ENCODE measurements around the gene FAM221B. TPM values are rescaled to one million over a fixed set of nuclear protein-coding genes. Genes with fewer than 3 reads are reported as not detected.

Gene FAM221B
- under 0.01 TPM for total RNA-seq
- polyA plus RNA-seq, result 0.05 TPM
- long read RNA-seq, donor 1, result 0 reads
- long read RNA-seq, donor 2, result 0 reads
- long read RNA-seq, donor 3, result 0 reads
- long read RNA-seq, donor 4, result 0 reads
- long read RNA-seq, donor 5, result 0 reads
- long read RNA-seq, donor 6, result 0 reads
- long read RNA-seq, donor 7, result 0 reads
- long read RNA-seq, donor 8, result 0 reads
- long read RNA-seq, donor 9, result 0 reads
- long read RNA-seq, donor 10, result 0 reads

- H3K36me3 ChIP-seq (ENCODE audit: control insufficient read depth in 2 of 2, insufficient read depth in 2 of 2, low read length in 1 of 2), result no peaks in the 10 kb centered on the region
- H3K4me3 ChIP-seq (ENCODE audit: low read length in 2 of 2), result peak within 1 kb of the TSS; percentile 60 to 68
- no peaks in the 10 kb centered on the region for H3K27me3 ChIP-seq (ENCODE audit: control insufficient read depth in 2 of 2, insufficient read depth in 1 of 2, low read length in 1 of 2)
- no peaks in the 10 kb centered on the region for H3K9me3 ChIP-seq (ENCODE audit: control insufficient read depth in 2 of 2, insufficient read depth in 1 of 2, low read length in 1 of 2)
- no peak for DNase-seq (ENCODE audit: low read depth in 6 of 9, low spot score in 9 of 9)
- H3K27ac ChIP-seq (ENCODE audit: low read depth in 1 of 2, low read length in 1 of 2), result peak within 1 kb of the TSS; percentile 66 to 72
- WGBS, result 1% methylated on average over 21 of the region's 21 CpGs
- H3K4me1 ChIP-seq (ENCODE audit: control insufficient read depth in 2 of 2, insufficient read depth in 2 of 2, low read length in 2 of 2), result peaks cover 10 to 29% of the 10 kb centered on the region in 2 donors
Measured at GRCh38 chr9:35828716-35829083, at the start of gene FAM221B. Gene FAM221B, minus strand, starts transcription at chr9:35828732. Its CDS starts 2,571 bp downstream, at chr9:35826161.

GRCh38 chr9:35872505-35872904 lies 44.0 kb upstream of the FAM221B start:
- H3K4me1 ChIP-seq (ENCODE audit: control insufficient read depth in 2 of 2, insufficient read depth in 2 of 2, low read length in 2 of 2), result no peaks in the 10 kb centered on the region
- no peak overlapping the region for H3K4me3 ChIP-seq (ENCODE audit: low read length in 2 of 2)
- WGBS, result 76% methylated on average over 3 of the region's 3 CpGs
- no peak overlapping the region for H3K27ac ChIP-seq (ENCODE audit: low read depth in 1 of 2, low read length in 1 of 2)
- H3K36me3 ChIP-seq (ENCODE audit: control insufficient read depth in 2 of 2, insufficient read depth in 2 of 2, low read length in 1 of 2), result no peaks in the 10 kb centered on the region
- no peaks in the 10 kb centered on the region for H3K9me3 ChIP-seq (ENCODE audit: control insufficient read depth in 2 of 2, insufficient read depth in 1 of 2, low read length in 1 of 2)
- H3K27me3 ChIP-seq (ENCODE audit: control insufficient read depth in 2 of 2, insufficient read depth in 1 of 2, low read length in 1 of 2), result no peaks in the 10 kb centered on the region
- DNase-seq (ENCODE audit: low read depth in 6 of 9, low spot score in 9 of 9), result no peak

- 92% methylated on average over 3 of the region's 3 CpGs for WGBS
- no peak overlapping the region for H3K27ac ChIP-seq (ENCODE audit: low read depth in 1 of 2, low read length in 1 of 2)
- no peaks in the 10 kb centered on the region for H3K9me3 ChIP-seq (ENCODE audit: control insufficient read depth in 2 of 2, insufficient read depth in 1 of 2, low read length in 1 of 2)
- no peaks in the 10 kb centered on the region for H3K36me3 ChIP-seq (ENCODE audit: control insufficient read depth in 2 of 2, insufficient read depth in 2 of 2, low read length in 1 of 2)
- H3K4me3 ChIP-seq (ENCODE audit: low read length in 2 of 2), result no peak overlapping the region
- H3K4me1 ChIP-seq (ENCODE audit: control insufficient read depth in 2 of 2, insufficient read depth in 2 of 2, low read length in 2 of 2), result no peaks in the 10 kb centered on the region
- DNase-seq (ENCODE audit: low read depth in 6 of 9, low spot score in 9 of 9), result no peak
- H3K27me3 ChIP-seq (ENCODE audit: control insufficient read depth in 2 of 2, insufficient read depth in 1 of 2, low read length in 1 of 2), result no peaks in the 10 kb centered on the region
Measured at GRCh38 chr9:35871545-35871944, 43.0 kb upstream of the FAM221B start.

GRCh38 chr9:35870351-35870923 lies 41.9 kb upstream of the FAM221B start, which contains the start of gene OR13J1:
Gene OR13J1, minus strand, starts transcription at chr9:35870401. Its CDS starts 0 bp downstream, at chr9:35870401.
- 96% methylated on average over 8 of the region's 8 CpGs for WGBS
- H3K27me3 ChIP-seq (ENCODE audit: control insufficient read depth in 2 of 2, insufficient read depth in 1 of 2, low read length in 1 of 2), result no peaks in the 10 kb centered on the region
- no peak within 1 kb of the TSS for H3K27ac ChIP-seq (ENCODE audit: low read depth in 1 of 2, low read length in 1 of 2)
- no peaks in the 10 kb centered on the region for H3K4me1 ChIP-seq (ENCODE audit: control insufficient read depth in 2 of 2, insufficient read depth in 2 of 2, low read length in 2 of 2)
- H3K4me3 ChIP-seq (ENCODE audit: low read length in 2 of 2), result no peak within 1 kb of the TSS
- DNase-seq (ENCODE audit: low read depth in 6 of 9, low spot score in 9 of 9), result no peak
- H3K36me3 ChIP-seq (ENCODE audit: control insufficient read depth in 2 of 2, insufficient read depth in 2 of 2, low read length in 1 of 2), result no peaks in the 10 kb centered on the region
- H3K9me3 ChIP-seq (ENCODE audit: control insufficient read depth in 2 of 2, insufficient read depth in 1 of 2, low read length in 1 of 2), result no peaks in the 10 kb centered on the region

- Histone ChIP-seq H3K4me1 (ENCODE audit: control insufficient read depth in 2 of 2, insufficient read depth in 2 of 2, low read length in 2 of 2) (no peaks in the 10 kb centered on the region), H3K4me3 (ENCODE audit: low read length in 2 of 2) (no peak overlapping the region), H3K27me3 (ENCODE audit: control insufficient read depth in 2 of 2, insufficient read depth in 1 of 2, low read length in 1 of 2) (peaks cover 0 to under 1% of the 10 kb centered on the region in 2 donors), H3K27ac (ENCODE audit: low read depth in 1 of 2, low read length in 1 of 2) (no peak overlapping the region), H3K36me3 (ENCODE audit: control insufficient read depth in 2 of 2, insufficient read depth in 2 of 2, low read length in 1 of 2) (no peaks in the 10 kb centered on the region), H3K9me3 (ENCODE audit: control insufficient read depth in 2 of 2, insufficient read depth in 1 of 2, low read length in 1 of 2) (no peaks in the 10 kb centered on the region)
- 93% methylated on average over 19 of the region's 19 CpGs for WGBS
- no peak for DNase-seq (ENCODE audit: low read depth in 6 of 9, low spot score in 9 of 9)
Measured at GRCh38 chr9:35869621-35870216, 41.2 kb upstream of the FAM221B start.

- H3K27me3 ChIP-seq (ENCODE audit: control insufficient read depth in 2 of 2, insufficient read depth in 1 of 2, low read length in 1 of 2), result peaks cover 0 to 3% of the 10 kb centered on the region in 2 donors
- WGBS, result 92% methylated on average over 2 of the region's 2 CpGs
Measured at GRCh38 chr9:35868933-35869332, 40.4 kb upstream of the FAM221B start.

GRCh38 chr9:35867538-35867937 lies 39.0 kb upstream of the FAM221B start:
- no peak overlapping the region for H3K27ac ChIP-seq (ENCODE audit: low read depth in 1 of 2, low read length in 1 of 2)
- H3K4me3 ChIP-seq (ENCODE audit: low read length in 2 of 2), result no peak overlapping the region
- H3K27me3 ChIP-seq (ENCODE audit: control insufficient read depth in 2 of 2, insufficient read depth in 1 of 2, low read length in 1 of 2), result peaks cover 0 to 6% of the 10 kb centered on the region in 2 donors
- 94% methylated on average over 4 of the region's 4 CpGs for WGBS
- no peaks in the 10 kb centered on the region for H3K36me3 ChIP-seq (ENCODE audit: control insufficient read depth in 2 of 2, insufficient read depth in 2 of 2, low read length in 1 of 2)
- no peaks in the 10 kb centered on the region for H3K4me1 ChIP-seq (ENCODE audit: control insufficient read depth in 2 of 2, insufficient read depth in 2 of 2, low read length in 2 of 2)
- DNase-seq (ENCODE audit: low read depth in 6 of 9, low spot score in 9 of 9), result no peak
- H3K9me3 ChIP-seq (ENCODE audit: control insufficient read depth in 2 of 2, insufficient read depth in 1 of 2, low read length in 1 of 2), result no peaks in the 10 kb centered on the region

More at GRCh38 chr9:35868933-35869332, 40.4 kb upstream of the FAM221B start:
- H3K9me3 ChIP-seq (ENCODE audit: control insufficient read depth in 2 of 2, insufficient read depth in 1 of 2, low read length in 1 of 2), result no peaks in the 10 kb centered on the region
- DNase-seq (ENCODE audit: low read depth in 6 of 9, low spot score in 9 of 9), result no peak
- H3K27ac ChIP-seq (ENCODE audit: low read depth in 1 of 2, low read length in 1 of 2), result no peak overlapping the region
- H3K4me3 ChIP-seq (ENCODE audit: low read length in 2 of 2), result no peak overlapping the region
- no peaks in the 10 kb centered on the region for H3K36me3 ChIP-seq (ENCODE audit: control insufficient read depth in 2 of 2, insufficient read depth in 2 of 2, low read length in 1 of 2)
- H3K4me1 ChIP-seq (ENCODE audit: control insufficient read depth in 2 of 2, insufficient read depth in 2 of 2, low read length in 2 of 2), result no peaks in the 10 kb centered on the region

- Histone ChIP-seq H3K27ac (ENCODE audit: low read depth in 1 of 2, low read length in 1 of 2) (no peak overlapping the region), H3K4me1 (ENCODE audit: control insufficient read depth in 2 of 2, insufficient read depth in 2 of 2, low read length in 2 of 2) (no peaks in the 10 kb centered on the region), H3K36me3 (ENCODE audit: control insufficient read depth in 2 of 2, insufficient read depth in 2 of 2, low read length in 1 of 2) (no peaks in the 10 kb centered on the region), H3K4me3 (ENCODE audit: low read length in 2 of 2) (no peak overlapping the region), H3K27me3 (ENCODE audit: control insufficient read depth in 2 of 2, insufficient read depth in 1 of 2, low read length in 1 of 2) (peaks cover 0 to 16% of the 10 kb centered on the region in 2 donors), H3K9me3 (ENCODE audit: control insufficient read depth in 2 of 2, insufficient read depth in 1 of 2, low read length in 1 of 2) (no peaks in the 10 kb centered on the region)
- DNase-seq (ENCODE audit: low read depth in 6 of 9, low spot score in 9 of 9), result no peak
- 98% methylated on average over 8 of the region's 8 CpGs for WGBS
Measured at GRCh38 chr9:35864695-35865255, 36.2 kb upstream of the FAM221B start.

- Histone ChIP-seq H3K4me1 (ENCODE audit: control insufficient read depth in 2 of 2, insufficient read depth in 2 of 2, low read length in 2 of 2) (no peaks in the 10 kb centered on the region), H3K9me3 (ENCODE audit: control insufficient read depth in 2 of 2, insufficient read depth in 1 of 2, low read length in 1 of 2) (no peaks in the 10 kb centered on the region), H3K36me3 (ENCODE audit: control insufficient read depth in 2 of 2, insufficient read depth in 2 of 2, low read length in 1 of 2) (no peaks in the 10 kb centered on the region), H3K4me3 (ENCODE audit: low read length in 2 of 2) (no peak overlapping the region), H3K27me3 (ENCODE audit: control insufficient read depth in 2 of 2, insufficient read depth in 1 of 2, low read length in 1 of 2) (peaks cover 0 to 23% of the 10 kb centered on the region in 2 donors), H3K27ac (ENCODE audit: low read depth in 1 of 2, low read length in 1 of 2) (no peak overlapping the region)
- DNase-seq (ENCODE audit: low read depth in 6 of 9, low spot score in 9 of 9), result no peak
- WGBS, result 88% methylated on average over 8 of the region's 8 CpGs
Measured at GRCh38 chr9:35863583-35863982, 35.1 kb upstream of the FAM221B start.
